ENCODE results near the gene EPN2.

DNA sequence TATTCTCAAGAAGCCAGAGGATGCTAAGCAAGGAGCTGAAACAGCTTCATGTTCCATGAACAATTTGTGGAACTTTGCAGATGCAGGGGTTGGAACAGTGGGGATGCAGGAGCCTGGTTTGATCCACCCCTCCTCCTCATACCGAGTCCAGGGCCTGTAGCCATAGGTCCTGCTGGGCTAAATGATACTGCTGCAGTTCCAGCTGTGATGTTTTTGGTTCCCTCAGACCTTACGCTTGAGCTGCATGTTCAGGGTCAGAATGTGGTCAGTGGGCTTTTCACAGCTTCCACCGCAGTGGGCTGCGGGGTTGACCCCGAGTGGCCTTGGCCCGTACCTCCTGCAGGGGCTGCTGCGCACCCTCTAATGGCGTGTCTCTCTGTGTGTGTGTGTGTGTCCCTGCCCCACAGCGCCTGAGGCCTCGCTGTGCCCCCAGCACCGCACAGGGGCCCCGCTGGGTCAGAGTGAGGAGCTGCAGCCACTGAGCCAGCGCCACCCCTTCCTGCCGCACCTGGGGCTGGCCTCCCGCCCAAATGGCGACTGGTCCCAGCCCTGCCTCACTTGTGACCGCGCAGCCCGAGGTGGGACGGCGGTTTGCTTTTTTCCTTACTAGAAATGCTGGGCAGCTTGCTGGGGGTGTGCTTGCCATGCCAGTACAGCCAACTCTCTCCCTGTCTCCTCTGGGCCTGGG lies 48.2 kb downstream of the EPN2 start:
- no peak for TF ChIP-seq POLR2AphosphoS5 (IDR thresholded peaks at IDR 0.05; ENCODE audit: low read depth, low read length)
- TF ChIP-seq, protein P1, sequence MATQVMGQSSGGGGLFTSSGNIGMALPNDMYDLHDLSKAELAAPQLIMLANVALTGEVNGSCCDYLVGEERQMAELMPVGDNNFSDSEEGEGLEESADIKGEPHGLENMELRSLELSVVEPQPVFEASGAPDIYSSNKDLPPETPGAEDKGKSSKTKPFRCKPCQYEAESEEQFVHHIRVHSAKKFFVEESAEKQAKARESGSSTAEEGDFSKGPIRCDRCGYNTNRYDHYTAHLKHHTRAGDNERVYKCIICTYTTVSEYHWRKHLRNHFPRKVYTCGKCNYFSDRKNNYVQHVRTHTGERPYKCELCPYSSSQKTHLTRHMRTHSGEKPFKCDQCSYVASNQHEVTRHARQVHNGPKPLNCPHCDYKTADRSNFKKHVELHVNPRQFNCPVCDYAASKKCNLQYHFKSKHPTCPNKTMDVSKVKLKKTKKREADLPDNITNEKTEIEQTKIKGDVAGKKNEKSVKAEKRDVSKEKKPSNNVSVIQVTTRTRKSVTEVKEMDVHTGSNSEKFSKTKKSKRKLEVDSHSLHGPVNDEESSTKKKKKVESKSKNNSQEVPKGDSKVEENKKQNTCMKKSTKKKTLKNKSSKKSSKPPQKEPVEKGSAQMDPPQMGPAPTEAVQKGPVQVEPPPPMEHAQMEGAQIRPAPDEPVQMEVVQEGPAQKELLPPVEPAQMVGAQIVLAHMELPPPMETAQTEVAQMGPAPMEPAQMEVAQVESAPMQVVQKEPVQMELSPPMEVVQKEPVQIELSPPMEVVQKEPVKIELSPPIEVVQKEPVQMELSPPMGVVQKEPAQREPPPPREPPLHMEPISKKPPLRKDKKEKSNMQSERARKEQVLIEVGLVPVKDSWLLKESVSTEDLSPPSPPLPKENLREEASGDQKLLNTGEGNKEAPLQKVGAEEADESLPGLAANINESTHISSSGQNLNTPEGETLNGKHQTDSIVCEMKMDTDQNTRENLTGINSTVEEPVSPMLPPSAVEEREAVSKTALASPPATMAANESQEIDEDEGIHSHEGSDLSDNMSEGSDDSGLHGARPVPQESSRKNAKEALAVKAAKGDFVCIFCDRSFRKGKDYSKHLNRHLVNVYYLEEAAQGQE (IDR thresholded peaks at IDR 0.05; ENCODE audit: insufficient read depth in 1 of 2, low read depth in 2 of 2, low read length in 2 of 2): no peak
- TF ChIP-seq TAF1 (IDR thresholded peaks at IDR 0.05; ENCODE audit: borderline replicate concordance, insufficient read depth, low read length): no peak
